ENCODE data around the gene RBM41. TPM values are rescaled to one million over a fixed set of nuclear protein-coding genes. Genes with fewer than 3 reads are reported as not detected.

RBM41 gene
- total and polyA plus RNA-seq, 9 of the 15 experiments (the other 6 are each of a cell fraction or from before 2014, with no cell fraction given) = 11.6 to 51.8 (median 27.9) TPM

DNA sequence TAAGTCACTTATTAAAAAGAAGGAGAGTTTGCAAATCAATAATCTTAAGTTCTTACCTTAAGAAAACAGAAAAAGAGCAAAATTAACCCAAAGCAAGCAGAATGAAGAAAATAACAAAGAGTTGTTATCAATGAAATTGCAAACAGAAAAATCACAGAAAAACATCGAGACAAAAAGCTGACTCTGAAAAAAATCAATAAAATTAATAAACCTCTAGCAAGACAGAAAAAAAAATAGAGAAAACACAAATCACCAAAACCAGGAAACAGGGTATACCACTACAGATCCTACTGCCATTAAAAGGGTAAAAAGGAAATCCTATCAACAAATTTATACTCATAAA lies 17.3 kb upstream of the RBM41 start (continued):
- TF ChIP-seq, protein P1, sequence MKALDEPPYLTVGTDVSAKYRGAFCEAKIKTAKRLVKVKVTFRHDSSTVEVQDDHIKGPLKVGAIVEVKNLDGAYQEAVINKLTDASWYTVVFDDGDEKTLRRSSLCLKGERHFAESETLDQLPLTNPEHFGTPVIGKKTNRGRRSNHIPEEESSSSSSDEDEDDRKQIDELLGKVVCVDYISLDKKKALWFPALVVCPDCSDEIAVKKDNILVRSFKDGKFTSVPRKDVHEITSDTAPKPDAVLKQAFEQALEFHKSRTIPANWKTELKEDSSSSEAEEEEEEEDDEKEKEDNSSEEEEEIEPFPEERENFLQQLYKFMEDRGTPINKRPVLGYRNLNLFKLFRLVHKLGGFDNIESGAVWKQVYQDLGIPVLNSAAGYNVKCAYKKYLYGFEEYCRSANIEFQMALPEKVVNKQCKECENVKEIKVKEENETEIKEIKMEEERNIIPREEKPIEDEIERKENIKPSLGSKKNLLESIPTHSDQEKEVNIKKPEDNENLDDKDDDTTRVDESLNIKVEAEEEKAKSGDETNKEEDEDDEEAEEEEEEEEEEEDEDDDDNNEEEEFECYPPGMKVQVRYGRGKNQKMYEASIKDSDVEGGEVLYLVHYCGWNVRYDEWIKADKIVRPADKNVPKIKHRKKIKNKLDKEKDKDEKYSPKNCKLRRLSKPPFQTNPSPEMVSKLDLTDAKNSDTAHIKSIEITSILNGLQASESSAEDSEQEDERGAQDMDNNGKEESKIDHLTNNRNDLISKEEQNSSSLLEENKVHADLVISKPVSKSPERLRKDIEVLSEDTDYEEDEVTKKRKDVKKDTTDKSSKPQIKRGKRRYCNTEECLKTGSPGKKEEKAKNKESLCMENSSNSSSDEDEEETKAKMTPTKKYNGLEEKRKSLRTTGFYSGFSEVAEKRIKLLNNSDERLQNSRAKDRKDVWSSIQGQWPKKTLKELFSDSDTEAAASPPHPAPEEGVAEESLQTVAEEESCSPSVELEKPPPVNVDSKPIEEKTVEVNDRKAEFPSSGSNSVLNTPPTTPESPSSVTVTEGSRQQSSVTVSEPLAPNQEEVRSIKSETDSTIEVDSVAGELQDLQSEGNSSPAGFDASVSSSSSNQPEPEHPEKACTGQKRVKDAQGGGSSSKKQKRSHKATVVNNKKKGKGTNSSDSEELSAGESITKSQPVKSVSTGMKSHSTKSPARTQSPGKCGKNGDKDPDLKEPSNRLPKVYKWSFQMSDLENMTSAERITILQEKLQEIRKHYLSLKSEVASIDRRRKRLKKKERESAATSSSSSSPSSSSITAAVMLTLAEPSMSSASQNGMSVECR (CRISPR knock-in tag; IDR thresholded peaks at IDR 0.05) = no peak
- TF ChIP-seq, protein P2, sequence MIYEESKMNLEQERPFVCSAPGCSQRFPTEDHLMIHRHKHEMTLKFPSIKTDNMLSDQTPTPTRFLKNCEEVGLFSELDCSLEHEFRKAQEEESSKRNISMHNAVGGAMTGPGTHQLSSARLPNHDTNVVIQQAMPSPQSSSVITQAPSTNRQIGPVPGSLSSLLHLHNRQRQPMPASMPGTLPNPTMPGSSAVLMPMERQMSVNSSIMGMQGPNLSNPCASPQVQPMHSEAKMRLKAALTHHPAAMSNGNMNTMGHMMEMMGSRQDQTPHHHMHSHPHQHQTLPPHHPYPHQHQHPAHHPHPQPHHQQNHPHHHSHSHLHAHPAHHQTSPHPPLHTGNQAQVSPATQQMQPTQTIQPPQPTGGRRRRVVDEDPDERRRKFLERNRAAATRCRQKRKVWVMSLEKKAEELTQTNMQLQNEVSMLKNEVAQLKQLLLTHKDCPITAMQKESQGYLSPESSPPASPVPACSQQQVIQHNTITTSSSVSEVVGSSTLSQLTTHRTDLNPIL (CRISPR knock-in tag; IDR thresholded peaks at IDR 0.05) = no peak
- TF ChIP-seq, protein P3, sequence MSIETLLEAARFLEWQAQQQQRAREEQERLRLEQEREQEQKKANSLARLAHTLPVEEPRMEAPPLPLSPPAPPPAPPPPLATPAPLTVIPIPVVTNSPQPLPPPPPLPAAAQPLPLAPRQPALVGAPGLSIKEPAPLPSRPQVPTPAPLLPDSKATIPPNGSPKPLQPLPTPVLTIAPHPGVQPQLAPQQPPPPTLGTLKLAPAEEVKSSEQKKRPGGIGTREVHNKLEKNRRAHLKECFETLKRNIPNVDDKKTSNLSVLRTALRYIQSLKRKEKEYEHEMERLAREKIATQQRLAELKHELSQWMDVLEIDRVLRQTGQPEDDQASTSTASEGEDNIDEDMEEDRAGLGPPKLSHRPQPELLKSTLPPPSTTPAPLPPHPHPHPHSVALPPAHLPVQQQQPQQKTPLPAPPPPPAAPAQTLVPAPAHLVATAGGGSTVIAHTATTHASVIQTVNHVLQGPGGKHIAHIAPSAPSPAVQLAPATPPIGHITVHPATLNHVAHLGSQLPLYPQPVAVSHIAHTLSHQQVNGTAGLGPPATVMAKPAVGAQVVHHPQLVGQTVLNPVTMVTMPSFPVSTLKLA (conservative IDR thresholded peaks at IDR 0.05) = no peak
- TF ChIP-seq, protein P4, sequence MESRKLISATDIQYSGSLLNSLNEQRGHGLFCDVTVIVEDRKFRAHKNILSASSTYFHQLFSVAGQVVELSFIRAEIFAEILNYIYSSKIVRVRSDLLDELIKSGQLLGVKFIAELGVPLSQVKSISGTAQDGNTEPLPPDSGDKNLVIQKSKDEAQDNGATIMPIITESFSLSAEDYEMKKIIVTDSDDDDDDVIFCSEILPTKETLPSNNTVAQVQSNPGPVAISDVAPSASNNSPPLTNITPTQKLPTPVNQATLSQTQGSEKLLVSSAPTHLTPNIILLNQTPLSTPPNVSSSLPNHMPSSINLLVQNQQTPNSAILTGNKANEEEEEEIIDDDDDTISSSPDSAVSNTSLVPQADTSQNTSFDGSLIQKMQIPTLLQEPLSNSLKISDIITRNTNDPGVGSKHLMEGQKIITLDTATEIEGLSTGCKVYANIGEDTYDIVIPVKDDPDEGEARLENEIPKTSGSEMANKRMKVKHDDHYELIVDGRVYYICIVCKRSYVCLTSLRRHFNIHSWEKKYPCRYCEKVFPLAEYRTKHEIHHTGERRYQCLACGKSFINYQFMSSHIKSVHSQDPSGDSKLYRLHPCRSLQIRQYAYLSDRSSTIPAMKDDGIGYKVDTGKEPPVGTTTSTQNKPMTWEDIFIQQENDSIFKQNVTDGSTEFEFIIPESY (CRISPR knock-in tag; IDR thresholded peaks at IDR 0.05) = no peak
- TF ChIP-seq, protein P5, sequence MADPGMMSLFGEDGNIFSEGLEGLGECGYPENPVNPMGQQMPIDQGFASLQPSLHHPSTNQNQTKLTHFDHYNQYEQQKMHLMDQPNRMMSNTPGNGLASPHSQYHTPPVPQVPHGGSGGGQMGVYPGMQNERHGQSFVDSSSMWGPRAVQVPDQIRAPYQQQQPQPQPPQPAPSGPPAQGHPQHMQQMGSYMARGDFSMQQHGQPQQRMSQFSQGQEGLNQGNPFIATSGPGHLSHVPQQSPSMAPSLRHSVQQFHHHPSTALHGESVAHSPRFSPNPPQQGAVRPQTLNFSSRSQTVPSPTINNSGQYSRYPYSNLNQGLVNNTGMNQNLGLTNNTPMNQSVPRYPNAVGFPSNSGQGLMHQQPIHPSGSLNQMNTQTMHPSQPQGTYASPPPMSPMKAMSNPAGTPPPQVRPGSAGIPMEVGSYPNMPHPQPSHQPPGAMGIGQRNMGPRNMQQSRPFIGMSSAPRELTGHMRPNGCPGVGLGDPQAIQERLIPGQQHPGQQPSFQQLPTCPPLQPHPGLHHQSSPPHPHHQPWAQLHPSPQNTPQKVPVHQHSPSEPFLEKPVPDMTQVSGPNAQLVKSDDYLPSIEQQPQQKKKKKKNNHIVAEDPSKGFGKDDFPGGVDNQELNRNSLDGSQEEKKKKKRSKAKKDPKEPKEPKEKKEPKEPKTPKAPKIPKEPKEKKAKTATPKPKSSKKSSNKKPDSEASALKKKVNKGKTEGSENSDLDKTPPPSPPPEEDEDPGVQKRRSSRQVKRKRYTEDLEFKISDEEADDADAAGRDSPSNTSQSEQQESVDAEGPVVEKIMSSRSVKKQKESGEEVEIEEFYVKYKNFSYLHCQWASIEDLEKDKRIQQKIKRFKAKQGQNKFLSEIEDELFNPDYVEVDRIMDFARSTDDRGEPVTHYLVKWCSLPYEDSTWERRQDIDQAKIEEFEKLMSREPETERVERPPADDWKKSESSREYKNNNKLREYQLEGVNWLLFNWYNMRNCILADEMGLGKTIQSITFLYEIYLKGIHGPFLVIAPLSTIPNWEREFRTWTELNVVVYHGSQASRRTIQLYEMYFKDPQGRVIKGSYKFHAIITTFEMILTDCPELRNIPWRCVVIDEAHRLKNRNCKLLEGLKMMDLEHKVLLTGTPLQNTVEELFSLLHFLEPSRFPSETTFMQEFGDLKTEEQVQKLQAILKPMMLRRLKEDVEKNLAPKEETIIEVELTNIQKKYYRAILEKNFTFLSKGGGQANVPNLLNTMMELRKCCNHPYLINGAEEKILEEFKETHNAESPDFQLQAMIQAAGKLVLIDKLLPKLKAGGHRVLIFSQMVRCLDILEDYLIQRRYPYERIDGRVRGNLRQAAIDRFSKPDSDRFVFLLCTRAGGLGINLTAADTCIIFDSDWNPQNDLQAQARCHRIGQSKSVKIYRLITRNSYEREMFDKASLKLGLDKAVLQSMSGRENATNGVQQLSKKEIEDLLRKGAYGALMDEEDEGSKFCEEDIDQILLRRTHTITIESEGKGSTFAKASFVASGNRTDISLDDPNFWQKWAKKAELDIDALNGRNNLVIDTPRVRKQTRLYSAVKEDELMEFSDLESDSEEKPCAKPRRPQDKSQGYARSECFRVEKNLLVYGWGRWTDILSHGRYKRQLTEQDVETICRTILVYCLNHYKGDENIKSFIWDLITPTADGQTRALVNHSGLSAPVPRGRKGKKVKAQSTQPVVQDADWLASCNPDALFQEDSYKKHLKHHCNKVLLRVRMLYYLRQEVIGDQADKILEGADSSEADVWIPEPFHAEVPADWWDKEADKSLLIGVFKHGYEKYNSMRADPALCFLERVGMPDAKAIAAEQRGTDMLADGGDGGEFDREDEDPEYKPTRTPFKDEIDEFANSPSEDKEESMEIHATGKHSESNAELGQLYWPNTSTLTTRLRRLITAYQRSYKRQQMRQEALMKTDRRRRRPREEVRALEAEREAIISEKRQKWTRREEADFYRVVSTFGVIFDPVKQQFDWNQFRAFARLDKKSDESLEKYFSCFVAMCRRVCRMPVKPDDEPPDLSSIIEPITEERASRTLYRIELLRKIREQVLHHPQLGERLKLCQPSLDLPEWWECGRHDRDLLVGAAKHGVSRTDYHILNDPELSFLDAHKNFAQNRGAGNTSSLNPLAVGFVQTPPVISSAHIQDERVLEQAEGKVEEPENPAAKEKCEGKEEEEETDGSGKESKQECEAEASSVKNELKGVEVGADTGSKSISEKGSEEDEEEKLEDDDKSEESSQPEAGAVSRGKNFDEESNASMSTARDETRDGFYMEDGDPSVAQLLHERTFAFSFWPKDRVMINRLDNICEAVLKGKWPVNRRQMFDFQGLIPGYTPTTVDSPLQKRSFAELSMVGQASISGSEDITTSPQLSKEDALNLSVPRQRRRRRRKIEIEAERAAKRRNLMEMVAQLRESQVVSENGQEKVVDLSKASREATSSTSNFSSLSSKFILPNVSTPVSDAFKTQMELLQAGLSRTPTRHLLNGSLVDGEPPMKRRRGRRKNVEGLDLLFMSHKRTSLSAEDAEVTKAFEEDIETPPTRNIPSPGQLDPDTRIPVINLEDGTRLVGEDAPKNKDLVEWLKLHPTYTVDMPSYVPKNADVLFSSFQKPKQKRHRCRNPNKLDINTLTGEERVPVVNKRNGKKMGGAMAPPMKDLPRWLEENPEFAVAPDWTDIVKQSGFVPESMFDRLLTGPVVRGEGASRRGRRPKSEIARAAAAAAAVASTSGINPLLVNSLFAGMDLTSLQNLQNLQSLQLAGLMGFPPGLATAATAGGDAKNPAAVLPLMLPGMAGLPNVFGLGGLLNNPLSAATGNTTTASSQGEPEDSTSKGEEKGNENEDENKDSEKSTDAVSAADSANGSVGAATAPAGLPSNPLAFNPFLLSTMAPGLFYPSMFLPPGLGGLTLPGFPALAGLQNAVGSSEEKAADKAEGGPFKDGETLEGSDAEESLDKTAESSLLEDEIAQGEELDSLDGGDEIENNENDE (IDR thresholded peaks at IDR 0.05; ENCODE audit: low read depth, low read length) = no peak
- TF ChIP-seq ZNF408 (CRISPR knock-in tag; IDR thresholded peaks at IDR 0.05; ENCODE audit: low read depth) = no peak

Data from K562 (cell line).